K562 treated with DMSO at 1 percent for 4 hours (cell line): ENCODE measurements around the gene ZNF836. TPM values are rescaled to one million over a fixed set of nuclear protein-coding genes. Genes with fewer than 3 reads are reported as not detected.

Experiments
- total RNA-seq: library from RNA; unstranded; fragments of 300-600 nt; gene quantifications from 2 replicates; pipeline ENCODE4 v1.2.3, GENCODE V29; 2022; ENCODE audit not compliant: insufficient read depth

The ZNF836 gene
- total RNA-seq: 0.93 TPM in 1 of 2 replicates, not detected in the other

GRCh38 chr19:52171321-52172169 is at the start of gene ZNF836:
TSS of gene ZNF836 (minus strand) at chr19:52171621. CDS start at chr19:52168072, 3,549 bp downstream.

GRCh38 chr19:52189735-52190486 is 18.5 kb upstream of the ZNF836 start, which contains the start of gene PPP2R1A:
TSS of gene PPP2R1A (plus strand) at chr19:52190052. CDS start at chr19:52190097, 45 bp downstream.

GRCh38 chr19:52139252-52140031 is 32.0 kb downstream of the ZNF836 start, which contains the start of gene ZNF616:
TSS of gene ZNF616 (minus strand) at chr19:52139938. CDS start at chr19:52130512, 9,426 bp downstream.

Other genes starting within 250 kb of the ZNF836 start
- gene ZNF613, start 244.1 kb downstream of the ZNF836 start, total RNA-seq: 1.3 and 5.5 TPM in 2 replicates
- gene ZNF350, start 184.8 kb downstream of the ZNF836 start, total RNA-seq: 0.69 and 2.5 TPM in 2 replicates
- 2.2 and 3.5 TPM in 2 replicates for gene ZNF615, start 163.4 kb downstream of the ZNF836 start, total RNA-seq
- 3.1 and 5.0 TPM in 2 replicates for gene ZNF614, start 143.2 kb downstream of the ZNF836 start, total RNA-seq
- 1.8 and 3.1 TPM in 2 replicates for gene ZNF432, start 122.8 kb downstream of the ZNF836 start, total RNA-seq
- 5.8 and 6.0 TPM in 2 replicates for gene ZNF841, start 75.9 kb downstream of the ZNF836 start, total RNA-seq
- gene ZNF616, start 31.7 kb downstream of the ZNF836 start, total RNA-seq: 5.9 and 8.0 TPM in 2 replicates
- gene PPP2R1A, start 18.4 kb upstream of the ZNF836 start, total RNA-seq: 102 and 106 TPM in 2 replicates
- 6.5 and 12.3 TPM in 2 replicates for gene ZNF766, start 98.0 kb upstream of the ZNF836 start, total RNA-seq
- gene ZNF480, start 125.5 kb upstream of the ZNF836 start, total RNA-seq: 1.7 and 3.3 TPM in 2 replicates
- gene ZNF610, start 164.6 kb upstream of the ZNF836 start, total RNA-seq: not detected in 2 replicates
- gene ZNF880, start 198.3 kb upstream of the ZNF836 start, total RNA-seq: not detected in 2 replicates
- 0.61 and 7.0 TPM in 2 replicates for gene ZNF528, start 226.2 kb upstream of the ZNF836 start, total RNA-seq